LNCaP clone FGC (cell line): Measurements from ENCODE around the gene KRT3.

Experiments
- DNase-seq: peaks from one replicate; pipeline ENCODE4 v3.0.0-alpha.2; 2011; ENCODE audit warnings: low read depth
- H3K4me3 ChIP-seq: 2 replicates; pipeline ENCODE4 v1.5.1; 2011; ENCODE audit warnings: mild to moderate bottlenecking, low read depth, low read length, control low read depth
- TF ChIP-seq, protein P1 (sequence below): IDR thresholded peaks from 2 replicates; pipeline ENCODE4 v1.5.1; 2012; ENCODE audit warnings: mild to moderate bottlenecking; ENCODE audit not compliant: control insufficient read depth, insufficient read depth; ENCODE audit errors: extremely low read depth

KRT3 gene

DNA sequence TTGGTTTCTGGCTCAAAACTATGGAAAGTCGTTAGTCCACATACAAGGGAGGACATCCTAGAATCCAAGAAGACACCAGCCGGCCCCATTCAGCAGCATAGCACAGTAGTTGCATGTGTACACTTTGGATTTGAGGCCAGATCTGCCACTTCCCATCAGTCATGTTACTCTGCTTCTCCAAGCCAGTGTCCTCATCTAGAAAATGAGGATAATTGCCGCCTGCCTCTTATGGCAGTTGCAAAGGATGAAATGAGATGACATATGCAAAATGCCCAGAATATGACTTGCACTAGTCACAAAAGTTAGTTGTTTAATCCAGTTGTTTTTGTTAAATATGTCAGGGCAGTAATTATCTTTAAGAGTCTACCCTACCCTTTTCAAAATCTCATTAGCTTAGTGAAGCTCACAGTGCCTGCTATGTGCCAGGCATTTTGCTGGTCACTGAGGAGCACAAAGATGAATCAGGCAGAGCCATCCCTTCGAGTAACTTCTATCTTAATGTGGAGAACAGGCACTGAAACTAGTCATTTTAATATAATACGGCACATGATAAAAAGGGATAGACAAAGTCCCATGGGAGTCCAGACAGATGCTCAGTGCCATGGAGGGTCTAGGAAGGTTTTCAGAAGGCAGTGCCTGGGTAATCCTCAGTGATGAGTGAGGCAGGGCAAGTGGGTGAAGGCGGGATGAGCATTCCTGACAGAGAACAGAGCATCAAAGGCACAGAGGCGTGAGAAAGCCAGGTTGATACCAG is 12.2 kb downstream of the KRT3 start:
- DNase-seq: no peak
- TF ChIP-seq, protein P1, sequence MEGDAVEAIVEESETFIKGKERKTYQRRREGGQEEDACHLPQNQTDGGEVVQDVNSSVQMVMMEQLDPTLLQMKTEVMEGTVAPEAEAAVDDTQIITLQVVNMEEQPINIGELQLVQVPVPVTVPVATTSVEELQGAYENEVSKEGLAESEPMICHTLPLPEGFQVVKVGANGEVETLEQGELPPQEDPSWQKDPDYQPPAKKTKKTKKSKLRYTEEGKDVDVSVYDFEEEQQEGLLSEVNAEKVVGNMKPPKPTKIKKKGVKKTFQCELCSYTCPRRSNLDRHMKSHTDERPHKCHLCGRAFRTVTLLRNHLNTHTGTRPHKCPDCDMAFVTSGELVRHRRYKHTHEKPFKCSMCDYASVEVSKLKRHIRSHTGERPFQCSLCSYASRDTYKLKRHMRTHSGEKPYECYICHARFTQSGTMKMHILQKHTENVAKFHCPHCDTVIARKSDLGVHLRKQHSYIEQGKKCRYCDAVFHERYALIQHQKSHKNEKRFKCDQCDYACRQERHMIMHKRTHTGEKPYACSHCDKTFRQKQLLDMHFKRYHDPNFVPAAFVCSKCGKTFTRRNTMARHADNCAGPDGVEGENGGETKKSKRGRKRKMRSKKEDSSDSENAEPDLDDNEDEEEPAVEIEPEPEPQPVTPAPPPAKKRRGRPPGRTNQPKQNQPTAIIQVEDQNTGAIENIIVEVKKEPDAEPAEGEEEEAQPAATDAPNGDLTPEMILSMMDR: no peak
- no peak overlapping the region for H3K4me3 ChIP-seq

DNA sequence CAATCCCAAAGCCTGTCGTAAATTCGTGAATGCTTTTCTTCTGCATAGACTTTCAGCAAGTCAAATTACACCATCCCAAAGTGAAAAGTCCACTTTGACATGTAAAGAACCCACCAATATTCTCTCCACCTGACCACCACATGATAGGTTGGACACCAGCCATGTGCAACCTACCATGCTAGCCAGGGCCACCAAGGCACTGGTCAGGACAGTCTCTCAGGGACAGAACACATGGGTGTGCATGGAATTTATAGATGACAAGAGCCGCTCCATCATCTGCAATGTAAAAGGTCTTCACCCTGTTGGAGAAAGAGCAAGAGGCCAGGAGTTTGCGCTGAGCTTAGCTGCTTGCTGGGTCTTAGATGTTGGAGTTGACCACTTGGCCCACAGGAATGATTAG is 13.4 kb downstream of the KRT3 start:
- TF ChIP-seq, protein P1: no peak
- H3K4me3 ChIP-seq: no peak overlapping the region
- no peak for DNase-seq

DNA sequence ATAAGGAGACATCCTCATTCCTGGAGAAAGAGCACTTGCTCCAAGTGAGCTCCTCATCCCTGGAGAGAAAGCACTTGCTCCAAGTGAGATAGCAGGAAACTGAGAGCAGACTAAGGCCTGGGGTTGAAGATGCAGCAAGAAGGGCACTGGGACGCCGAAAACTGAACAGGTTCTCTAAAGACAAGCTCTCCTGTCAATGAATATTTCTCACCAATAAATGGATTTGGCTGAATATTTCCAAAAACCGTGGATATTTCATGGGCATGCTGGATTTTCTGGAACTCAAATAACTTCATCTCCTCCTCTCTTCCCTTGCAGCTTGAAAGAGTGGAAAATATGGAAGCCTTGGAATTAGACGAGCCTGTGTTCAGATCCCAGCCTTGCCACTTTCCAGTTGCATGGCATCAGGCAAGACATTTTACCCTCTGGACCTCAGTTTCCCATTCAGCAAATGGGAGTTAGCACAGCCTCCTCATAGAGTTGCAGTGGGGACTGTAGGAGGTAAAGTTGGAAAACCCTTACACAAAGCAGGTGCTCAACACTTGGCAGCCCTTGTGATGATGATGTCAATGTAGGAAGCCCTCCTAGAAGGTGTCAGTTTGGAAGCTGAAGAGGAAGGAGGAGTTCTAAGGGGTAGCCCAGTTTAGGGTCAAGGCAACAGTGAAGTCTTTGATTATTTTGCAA is 14.4 kb downstream of the KRT3 start:
- no peak overlapping the region for H3K4me3 ChIP-seq
- DNase-seq: no peak
- TF ChIP-seq, protein P1: no peak

DNA sequence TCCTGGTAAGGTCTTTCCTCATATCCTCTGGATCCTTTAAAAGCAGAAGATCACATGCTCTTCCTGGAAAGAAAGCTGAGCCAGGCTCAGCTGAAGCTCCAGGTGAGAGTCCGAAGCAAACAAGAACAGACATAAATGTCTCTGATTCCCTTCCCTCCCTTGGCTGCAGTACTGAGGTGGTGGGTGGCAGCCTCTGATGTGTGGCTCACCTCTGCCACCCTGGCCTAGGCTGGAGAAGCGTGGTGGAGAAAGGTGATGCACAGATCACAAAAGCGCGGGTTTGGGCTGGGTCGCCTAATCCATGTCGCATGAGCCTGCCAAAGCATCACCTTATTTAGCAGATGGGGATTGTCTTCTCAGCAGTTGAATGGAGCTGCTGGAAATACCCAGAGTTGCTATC is 16.0 kb downstream of the KRT3 start:
- DNase-seq: no peak
- TF ChIP-seq, protein P1: no peak
- no peak overlapping the region for H3K4me3 ChIP-seq

DNA sequence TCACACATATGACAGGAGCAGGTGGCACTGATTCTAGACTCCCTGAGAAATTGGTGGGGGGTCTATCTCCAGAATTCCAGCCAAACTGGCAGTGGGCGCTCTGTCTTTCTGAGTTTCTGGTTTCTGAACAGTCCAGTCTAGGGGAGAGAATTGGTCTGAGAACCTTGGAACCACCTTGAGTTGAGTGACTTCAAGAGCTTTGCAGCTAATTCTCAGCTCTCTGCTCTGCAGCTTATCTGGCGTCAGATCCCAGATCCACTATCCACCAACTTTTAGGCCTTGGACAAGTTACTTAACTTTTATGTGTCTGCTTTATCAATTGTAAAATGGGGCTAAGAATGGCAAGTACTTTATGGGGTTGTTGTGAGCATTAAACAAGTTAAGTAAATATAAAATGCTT is 17.1 kb downstream of the KRT3 start:
- H3K4me3 ChIP-seq: no peak overlapping the region
- TF ChIP-seq, protein P1: no peak
- no peak for DNase-seq

DNA sequence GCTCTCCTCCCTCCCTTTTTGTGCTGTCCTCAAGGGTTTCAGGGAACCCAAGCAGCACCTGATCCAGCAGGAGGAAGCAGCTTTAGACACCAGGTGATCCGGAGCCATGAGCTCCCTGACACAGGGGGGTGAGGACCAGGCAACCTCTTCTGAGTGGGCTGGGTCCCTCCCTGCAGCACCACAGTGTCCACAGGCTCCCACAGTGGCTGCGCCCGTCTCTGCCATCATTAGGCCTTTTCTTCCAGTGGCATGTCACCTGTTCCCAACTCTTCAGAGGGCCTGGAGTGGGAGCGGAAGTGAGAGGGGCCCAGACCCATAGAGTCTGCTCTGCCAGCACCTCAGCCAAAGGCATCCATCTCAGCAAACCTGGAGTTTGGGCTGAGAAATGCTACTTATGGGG is 18.4 kb downstream of the KRT3 start:
- H3K4me3 ChIP-seq: no peak overlapping the region
- TF ChIP-seq, protein P1: no peak
- DNase-seq: no peak
